Fibroblast of mammary gland (primary cell): Measurements from ENCODE around the gene CLSTN2.

ENCODE experiments used
- DNase-seq: peaks from one replicate; pipeline ENCODE4 v3.0.0-alpha.2; 2010; ENCODE audit warnings: low read depth
- H3K4me3 ChIP-seq: 2 replicates; pipeline ENCODE4 v1.5.1; 2011; ENCODE audit warnings: low read depth, mild to moderate bottlenecking, low read length, moderate library complexity; ENCODE audit not compliant: control insufficient read depth
- CTCF ChIP-seq: conservative IDR thresholded peaks from 2 replicates; pipeline ENCODE4 v1.5.1; 2011; ENCODE audit warnings: low read depth, low read length, inconsistent platforms; ENCODE audit not compliant: control insufficient read depth, insufficient read depth

The CLSTN2 gene

GRCh38 chr3:140053794-140054193 is 118.8 kb downstream of the CLSTN2 start:
- TF ChIP-seq CTCF: no peak
- DNase-seq: no peak

GRCh38 chr3:140055092-140055791 is 120.3 kb downstream of the CLSTN2 start:
- TF ChIP-seq CTCF: no peak
- no peak for DNase-seq
- H3K4me3 ChIP-seq: no peak overlapping the region

More at GRCh38 chr3:140053794-140054193, 118.8 kb downstream of the CLSTN2 start:
- no peak overlapping the region for H3K4me3 ChIP-seq

GRCh38 chr3:140056047-140056446 is 121.1 kb downstream of the CLSTN2 start:
- TF ChIP-seq CTCF: no peak
- no peak for DNase-seq
- no peak overlapping the region for H3K4me3 ChIP-seq

- TF ChIP-seq CTCF: no peak
- no peak for DNase-seq
- no peak overlapping the region for H3K4me3 ChIP-seq
Measured at GRCh38 chr3:140061211-140061610, 126.2 kb downstream of the CLSTN2 start.

- no peak for DNase-seq
- H3K4me3 ChIP-seq: no peak overlapping the region
- no peak for TF ChIP-seq CTCF
Measured at GRCh38 chr3:140062461-140062860, 127.5 kb downstream of the CLSTN2 start.

GRCh38 chr3:140067487-140067886 is 132.5 kb downstream of the CLSTN2 start:
- H3K4me3 ChIP-seq: no peak overlapping the region
- no peak for DNase-seq
- TF ChIP-seq CTCF: no peak
